ENCODE results near the gene UGGT1.

DNA sequence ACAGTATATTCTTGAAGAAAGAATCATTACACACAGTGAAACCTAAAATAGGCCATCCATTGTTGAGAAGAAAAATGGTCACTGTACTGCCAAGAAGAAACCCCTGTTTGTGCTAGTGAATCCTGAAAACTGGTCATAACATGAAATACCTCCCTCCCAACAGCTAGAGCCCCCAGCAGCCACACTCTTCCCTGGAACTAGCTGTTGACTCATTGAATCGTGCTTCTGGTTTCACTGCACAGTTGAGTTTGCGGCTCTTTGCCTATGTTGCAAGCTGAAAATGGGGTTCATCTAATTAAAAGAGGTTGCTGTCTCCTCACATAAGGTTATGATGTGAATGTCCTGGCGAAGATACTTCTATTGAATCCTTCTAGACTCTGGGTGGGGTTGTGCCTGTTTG, 86.3 kb downstream of the UGGT1 start:
- TF ChIP-seq CTCF (IDR thresholded peaks at IDR 0.05; ENCODE audit: insufficient read depth, low read length, poor library complexity, severe bottlenecking) (no peak), EZH2phosphoT487 (conservative IDR thresholded peaks at IDR 0.05; ENCODE audit: low read length) (no peak)

Data from SU-DHL-6 (cell line).